GM19455 (cell line): ENCODE measurements around the gene FCHO1.

ENCODE experiments used
- ATAC-seq: cut with Tn5 transposase; IDR thresholded peaks from one replicate; pipeline ENCODE4 v1.9.1; 2021; ENCODE audit not compliant: unreplicated experiment

FCHO1 gene

DNA sequence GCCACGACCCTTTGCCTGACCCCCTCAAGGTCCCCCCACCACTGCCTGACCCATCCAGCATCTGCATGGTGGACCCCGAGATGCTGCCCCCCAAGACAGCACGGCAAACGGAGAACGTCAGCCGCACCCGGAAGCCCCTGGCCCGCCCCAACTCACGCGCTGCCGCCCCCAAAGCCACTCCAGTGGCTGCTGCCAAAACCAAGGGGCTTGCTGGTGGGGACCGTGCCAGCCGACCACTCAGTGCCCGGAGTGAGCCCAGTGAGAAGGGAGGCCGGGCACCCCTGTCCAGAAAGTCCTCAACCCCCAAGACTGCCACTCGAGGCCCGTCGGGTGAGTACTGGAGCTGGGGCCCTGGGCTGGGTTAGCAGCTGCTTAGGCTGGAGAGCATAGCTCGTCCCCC lies 23.4 kb upstream of the FCHO1 start:
- ATAC-seq: no peak

DNA sequence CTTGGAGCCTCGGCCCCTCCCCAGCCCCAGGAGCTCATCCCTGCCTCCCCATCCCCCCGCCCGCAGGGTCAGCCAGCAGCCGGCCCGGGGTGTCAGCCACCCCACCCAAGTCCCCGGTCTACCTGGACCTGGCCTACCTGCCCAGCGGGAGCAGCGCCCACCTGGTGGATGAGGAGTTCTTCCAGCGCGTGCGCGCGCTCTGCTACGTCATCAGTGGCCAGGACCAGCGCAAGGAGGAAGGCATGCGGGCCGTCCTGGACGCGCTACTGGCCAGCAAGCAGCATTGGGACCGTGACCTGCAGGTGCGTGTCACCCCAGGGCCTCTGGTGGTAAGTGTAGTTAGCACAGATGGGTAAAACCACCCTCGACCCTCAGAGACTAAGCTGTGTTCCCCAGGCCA lies 18.1 kb upstream of the FCHO1 start:
- no peak for ATAC-seq

DNA sequence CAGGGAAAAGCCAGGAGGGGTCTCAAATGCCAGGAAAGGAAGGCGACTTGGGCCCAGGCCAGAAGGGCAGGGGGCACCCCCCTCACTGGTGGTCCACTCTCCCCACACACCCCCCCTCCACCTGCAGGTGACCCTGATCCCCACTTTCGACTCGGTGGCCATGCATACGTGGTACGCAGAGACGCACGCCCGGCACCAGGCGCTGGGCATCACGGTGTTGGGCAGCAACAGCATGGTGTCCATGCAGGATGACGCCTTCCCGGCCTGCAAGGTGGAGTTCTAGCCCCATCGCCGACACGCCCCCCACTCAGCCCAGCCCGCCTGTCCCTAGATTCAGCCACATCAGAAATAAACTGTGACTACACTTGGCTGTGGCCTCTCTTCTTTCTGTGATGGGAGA lies 17.1 kb upstream of the FCHO1 start:
- no peak for ATAC-seq

DNA sequence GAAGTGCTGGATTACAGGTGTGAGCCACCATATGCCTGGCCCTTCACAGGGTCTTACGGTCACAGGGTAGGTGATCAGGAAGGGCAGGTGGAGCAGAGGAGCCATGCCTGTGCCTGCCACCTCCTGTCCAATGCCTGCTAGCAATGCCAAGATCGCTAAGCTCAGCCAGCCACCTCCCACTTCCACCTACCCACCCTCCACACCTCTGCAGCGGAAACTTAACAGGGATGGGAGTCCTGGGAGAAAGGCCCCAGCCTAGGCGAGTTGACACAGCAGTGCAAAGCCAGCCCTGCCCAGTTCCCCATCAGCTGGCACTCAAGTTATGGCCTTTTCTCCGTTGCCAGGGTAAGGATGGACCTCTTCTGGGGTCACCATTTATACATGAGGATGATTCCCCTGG lies 15.9 kb upstream of the FCHO1 start:
- ATAC-seq: no peak

DNA sequence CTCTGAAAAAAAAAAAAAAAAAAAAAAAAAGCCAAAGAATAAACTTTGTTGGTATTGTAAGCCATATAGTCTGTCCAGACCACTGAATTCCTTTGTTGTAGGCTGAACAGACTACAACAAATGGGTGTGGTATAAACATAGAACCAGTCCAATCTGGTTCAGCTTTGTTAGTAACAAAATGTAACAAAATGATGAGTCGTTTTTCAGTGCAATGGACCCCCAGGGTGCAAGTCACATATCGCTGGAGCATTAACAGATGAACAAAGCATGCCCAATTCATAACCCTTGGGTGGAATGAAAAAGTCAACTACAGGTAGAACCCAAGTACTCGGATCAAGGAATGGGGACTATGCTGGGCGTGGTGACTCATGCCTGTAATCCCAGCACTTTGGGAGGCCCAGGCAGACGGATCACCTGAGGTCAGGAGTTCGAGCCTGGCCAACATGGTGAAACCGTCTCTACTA lies 13.6 kb upstream of the FCHO1 start:
- ATAC-seq: no peak

DNA sequence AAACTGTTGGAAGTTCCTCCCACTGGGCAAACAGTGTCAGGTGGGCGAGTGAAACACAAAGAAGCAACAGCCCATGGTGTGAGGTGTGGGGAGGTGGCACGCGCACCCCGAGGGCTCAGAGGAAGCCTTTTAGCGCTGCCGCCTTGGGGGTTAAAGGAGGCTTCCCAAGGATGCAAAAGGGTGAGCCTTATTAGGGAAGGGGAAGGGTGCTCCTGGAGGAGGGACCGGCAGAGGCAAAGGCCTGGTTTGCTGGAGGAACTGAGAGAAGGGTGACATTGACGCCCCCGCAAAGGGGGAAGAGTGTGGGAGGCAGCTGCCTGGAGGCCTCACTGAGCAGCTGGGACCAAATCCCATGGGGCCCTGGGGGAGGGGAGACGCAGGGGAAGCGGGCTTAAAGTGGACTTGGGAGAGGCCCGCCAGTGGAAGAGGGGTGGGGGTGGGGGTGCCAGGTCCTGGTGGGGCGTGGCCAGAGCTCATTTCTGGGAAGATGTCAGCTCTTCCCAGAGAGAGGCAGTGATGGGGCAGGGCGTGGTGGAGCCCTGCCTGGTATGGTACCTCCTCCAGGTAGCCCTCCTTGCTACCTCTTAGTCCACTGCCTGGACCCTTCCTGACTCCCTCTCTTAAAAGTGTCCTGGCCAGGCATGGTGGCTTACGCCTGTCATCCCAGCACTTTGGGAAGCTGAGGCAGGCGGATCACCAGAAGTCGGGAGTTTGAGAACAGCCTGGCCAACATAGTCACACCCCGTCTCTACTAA lies 12.0 kb upstream of the FCHO1 start:
- ATAC-seq: no peak

DNA sequence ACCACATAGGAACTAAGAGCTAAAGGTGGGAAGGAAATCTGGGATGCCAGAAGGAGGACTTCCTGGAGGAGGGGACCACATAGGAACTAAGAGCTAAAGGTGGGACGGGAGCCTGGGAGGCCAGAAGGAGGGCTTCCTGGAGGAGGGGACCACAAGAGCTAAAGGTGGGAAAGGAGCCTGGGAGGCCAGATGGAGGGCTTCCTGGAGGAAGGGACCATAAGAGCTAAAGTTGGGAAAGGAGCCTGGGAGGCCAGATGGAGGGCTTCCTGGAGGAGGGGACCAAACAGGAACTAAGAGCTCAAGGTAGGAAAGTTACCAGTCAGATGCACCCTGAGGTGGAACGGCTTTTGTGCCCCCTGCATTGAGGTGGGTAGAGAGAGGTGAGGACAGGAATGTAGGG lies 9.8 kb upstream of the FCHO1 start:
- no peak for ATAC-seq

DNA sequence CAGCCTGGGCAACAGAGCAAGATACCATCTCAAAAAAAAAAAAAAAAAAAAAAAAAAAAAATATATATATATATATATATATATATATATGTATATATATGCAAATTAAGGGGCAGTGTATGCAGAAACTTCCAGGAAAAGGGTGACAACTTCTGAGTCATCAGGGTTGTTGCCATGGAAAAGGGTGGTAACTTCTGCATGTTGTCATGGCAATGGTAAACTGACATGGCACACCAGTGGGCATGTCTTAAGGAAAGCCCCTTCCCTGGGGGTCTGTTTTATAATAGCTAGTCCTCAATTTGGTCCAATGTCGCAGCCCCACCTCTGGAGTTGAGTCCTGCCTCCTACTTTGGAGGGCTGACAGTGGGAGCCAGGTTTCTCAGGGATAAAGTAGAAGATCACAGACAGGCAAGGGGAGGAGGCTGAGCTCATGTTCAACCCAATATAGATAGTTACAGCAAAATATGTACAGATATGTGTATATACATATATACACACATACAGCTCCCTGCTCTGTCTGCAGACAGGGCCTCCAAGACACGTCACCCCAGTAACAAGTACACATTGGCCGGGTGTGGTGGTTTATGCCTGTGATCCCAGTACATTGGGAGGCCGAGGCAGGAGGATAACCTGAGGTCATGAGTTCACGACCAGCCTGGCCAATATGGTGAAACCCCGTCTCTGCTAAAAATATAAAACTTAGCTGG lies 7.2 kb upstream of the FCHO1 start:
- ATAC-seq: no peak

DNA sequence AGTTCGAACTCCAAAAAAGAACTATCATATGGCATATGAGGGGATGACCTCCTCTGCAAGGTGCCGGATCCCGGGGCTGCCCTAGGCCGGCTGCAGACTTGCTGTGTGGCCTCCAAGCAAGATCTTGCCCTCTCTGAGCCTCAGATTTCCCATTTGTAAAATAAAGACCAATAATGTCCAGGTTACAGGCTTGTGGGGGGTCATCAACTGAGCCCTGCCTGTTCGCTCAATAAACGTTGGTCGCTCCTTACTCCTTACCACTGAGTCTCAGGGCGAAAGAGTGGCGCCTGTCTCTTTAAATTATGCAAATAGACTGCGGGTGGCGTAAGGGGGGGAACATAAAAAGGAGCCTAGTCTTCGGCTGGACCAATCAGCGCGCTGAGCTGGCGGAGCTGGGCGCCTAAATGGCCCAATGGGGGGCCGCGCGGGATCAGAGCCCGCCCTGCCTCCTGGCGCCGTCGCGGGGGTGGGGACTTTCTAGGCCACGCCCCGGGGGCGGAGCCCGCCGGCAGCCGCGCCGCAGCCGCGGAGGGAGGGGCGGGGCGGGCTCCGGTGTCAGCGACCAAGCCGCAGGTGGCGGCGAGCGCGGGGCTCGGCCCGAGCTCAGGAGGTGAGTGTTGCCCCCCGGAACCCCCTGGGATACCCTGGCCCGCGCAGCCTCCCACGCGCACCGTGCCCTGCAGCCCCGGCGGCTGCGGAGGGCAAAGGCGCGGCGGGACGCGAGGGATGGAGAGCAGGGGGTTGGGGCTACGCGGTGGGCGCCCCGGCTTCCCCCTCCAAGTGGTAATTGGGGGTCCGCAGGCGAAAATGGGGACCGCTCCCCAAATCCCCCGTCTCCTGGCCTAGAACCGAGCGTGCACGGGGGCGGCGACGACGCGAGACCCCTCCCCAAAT lies 3.8 kb upstream of the FCHO1 start:
- peak; percentile 60 for ATAC-seq

DNA sequence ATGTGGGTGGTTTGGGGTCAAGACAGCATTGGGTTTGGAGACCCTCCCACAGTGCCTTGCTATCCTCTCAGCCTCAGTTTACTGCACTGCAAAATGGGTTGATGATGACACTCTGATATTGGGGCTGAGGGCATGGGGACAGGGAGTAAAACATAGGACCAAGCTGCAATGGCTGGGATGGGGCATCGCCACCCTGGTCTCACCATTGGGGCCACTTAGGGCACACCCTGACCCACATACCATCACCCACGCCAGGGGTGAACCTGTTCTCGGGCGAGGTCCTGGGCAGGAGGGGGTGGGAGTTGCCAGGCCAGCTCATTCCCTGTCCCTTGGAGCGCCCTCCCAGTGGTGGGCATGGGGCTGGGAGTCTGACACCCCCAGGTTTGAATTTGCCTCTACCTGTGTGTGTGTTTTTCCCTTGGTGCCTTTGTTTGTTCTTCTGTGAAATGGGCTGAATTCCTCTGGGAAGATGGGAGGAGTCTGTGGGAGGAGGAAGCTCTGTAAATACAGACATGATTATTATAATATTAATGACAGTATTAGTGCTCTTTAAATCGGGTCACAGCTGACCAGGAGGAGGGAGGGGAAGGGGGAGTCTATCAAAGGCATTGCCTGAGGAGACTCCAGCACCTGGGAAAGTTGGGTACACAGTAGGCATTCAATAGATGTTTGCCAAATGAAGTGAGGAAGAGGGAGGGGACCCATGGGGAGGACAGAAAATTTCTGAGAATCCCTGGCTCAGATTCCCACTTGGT lies 2.2 kb upstream of the FCHO1 start:
- no peak for ATAC-seq

DNA sequence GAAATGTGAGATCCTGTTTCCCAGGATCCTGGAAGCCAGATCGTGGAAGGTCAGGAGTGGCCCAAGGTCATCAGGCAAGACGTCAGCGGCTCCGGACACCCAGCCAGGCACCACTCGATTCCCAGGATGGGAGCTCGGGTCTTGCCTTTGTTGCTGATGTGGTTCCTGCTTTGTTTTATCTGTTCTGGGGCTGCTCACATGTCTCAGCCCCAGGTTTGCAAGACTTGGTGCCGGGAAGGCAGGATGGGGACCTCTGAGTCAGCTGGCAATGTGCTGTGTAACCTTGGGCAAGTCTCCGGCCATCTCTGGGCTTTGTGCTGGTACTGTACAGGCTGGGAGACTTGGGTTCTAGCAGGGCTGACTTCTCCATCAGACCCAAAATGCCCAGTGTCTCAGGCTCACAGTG lies 1.4 kb upstream of the FCHO1 start:
- ATAC-seq: no peak

DNA sequence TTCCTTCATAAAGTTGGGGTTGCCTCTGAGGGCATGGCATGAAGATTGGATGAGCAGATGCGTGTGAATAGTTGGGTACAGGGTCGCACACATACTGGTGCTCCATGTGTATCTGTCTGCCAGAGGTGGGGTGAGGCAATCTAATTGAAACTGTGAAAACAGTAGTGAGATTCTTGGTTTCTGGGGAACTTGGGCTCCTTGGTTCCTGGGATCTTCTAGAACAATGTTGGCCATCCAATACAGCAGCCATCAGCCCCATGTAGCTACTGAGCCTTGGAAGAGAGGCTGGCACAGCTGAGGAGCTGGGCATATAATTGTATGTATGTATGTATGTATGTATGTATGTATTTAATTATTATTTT lies 616 bp downstream of the FCHO1 start:
- no peak for ATAC-seq

DNA sequence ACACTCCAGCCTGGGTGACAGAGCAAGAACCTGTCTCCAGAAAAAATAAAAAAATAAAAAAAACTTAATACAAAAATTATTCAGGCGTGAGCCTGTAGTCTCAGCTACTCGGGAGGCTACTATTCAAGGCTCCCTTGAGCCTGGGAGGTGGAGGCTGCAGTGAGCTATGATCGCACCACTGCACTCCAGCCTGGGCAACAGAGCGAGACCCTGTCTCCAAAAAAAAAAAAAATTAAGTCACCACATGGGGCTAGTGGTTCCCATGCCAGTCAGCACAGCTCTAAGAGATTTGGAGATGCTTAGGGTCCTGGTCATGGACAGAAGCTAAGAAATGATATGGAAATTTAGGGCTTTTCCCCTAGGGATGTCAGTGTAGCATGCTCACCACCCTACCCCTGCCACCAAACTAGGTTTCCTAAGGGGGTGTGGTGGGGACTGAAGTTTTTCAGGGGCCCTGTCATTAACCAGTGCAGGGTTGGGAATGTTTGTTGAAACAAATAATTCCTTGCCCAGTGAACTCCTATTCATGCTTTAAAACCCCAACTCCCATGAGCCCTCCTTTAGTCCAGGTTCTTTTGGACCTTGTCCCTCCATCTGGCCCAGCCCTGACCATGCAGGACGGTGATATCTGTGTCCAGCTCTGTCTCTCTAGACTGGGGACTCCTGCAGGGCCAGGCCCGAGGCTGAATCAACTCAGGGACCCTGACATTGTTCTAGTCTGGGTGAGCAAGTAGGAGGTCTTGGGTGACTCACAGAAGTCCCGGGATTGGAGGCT lies 1.8 kb downstream of the FCHO1 start:
- no peak for ATAC-seq

DNA sequence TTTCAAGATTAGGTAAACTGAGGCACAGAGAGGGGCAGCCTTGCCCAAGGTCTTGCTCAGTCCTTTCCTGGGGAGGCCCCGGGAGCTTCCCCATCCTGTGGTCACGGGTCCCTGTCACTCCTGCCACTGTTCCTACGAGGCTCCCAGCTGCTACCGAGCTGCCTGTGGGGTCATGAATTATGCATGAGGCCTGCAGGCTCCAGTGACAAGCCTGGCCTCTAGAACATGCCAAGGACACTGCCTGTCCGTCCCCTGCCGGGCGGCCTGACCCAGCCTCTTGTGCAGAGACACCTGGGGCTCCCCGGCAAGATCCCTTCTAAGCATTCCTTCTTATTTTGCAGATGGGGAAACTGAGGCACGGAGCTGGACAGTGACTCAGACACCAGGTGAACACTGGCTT lies 2.7 kb downstream of the FCHO1 start:
- ATAC-seq: no peak

DNA sequence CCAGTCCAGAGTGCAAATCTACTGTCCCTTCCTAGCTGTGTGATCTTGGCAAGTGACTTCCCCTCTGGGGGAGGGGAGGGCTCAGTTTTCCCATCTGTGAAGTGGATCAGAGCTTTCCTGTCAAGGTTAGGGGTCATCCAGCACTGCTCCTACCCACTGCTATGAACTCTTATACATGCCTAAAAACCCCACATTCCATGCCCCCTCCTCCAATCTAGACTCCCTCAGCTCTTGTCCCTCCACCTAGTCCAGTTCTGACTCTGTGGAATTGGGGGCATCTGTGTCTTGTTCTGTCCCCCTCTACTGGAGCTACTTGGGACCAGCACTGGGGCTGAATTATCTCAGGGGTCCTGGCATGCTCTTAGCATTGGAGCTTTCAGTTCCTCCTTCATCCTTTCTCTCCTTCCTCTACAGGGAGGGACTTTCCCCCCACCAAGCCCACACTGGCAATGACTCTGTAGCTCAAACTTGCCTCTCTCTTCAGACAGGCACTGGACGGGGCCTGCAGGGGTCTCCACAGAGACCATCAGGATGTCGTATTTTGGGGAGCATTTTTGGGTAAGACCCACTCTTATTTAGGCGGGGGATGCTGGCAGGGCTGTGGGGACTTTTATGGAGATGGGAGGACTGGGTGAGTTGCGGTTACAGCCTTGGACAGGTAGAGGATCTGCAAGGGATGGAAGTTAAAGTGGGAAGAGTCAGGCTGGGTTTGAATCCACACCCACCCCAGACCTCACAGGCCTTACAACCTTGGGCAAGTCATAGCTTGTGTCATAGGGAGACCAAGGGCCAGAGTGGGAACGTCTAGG lies 3.6 kb downstream of the FCHO1 start:
- no peak for ATAC-seq

DNA sequence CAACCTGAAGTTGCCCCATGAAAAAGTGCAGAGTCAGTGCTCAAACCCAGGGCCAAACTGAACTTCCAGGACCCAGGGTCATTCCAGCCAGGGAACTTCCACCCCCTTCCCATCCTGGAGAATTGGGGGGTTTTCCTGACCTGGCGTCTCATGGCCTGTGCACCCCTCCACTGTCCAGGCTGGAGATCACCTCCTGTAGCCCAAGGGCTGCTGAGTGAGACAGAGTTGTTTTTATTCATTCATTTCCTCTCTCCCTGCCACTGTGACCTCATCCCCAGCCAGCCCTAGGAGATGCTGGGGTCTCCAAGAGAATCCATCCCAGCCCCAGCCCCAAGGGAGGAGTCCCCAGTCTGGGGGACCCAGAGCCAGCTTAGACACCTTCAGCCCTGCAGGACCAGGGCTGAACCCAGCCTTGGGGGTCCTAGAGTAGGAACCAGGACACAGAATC lies 4.2 kb downstream of the FCHO1 start:
- ATAC-seq: no peak

DNA sequence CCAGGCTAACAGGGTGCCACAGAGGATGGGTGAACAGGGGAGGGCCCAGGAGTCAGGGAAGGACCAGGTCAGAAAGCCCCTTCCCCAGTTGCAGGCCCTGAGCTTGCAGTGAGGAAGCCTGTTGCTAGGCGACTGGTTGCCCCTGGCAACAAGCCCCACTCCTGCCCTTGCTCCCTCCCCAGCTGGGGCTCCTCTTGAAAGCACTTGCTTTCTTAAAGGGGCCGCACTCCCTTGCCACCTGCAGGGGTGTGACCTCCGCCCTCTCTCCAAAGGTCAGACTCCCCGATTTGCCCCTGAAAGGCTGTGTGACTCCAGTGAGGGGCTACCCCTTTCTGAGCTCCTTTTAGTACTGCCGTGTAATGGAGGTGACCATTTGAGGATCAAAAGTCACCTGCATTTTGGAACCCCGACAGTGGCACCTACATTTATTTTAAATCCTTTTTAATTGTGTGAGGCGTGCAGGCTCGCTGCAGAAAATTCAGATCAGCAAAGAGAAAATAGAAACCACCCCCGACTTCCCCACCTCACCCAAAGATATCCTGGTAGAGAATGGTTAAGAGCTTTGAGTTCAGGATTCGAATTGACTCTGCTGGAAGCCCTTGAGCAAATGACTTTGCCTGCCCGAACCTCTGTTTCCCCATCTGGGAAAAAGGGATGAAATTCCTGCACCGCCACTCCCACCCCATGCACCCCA lies 4.8 kb downstream of the FCHO1 start:
- ATAC-seq: no peak

DNA sequence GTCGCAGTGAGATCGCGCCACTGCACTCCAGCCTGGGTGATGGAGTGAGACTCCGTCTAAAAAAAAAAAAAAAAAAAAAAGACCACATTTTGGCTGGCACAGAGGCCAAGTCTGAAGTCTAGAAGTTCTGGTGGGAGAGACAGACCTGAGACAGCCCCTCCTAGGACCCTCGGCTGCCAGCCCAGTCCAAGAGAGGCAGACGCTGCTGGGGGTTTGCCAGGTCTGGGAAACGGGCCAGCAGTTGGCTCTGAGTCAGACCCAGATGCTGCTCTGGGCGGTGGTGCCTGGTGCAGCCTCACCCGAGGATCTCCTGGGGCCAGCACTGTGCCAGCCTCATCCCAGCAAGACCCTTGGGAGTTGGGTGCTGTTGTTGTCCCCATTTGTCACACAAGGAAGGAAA lies 5.8 kb downstream of the FCHO1 start:
- ATAC-seq: no peak

DNA sequence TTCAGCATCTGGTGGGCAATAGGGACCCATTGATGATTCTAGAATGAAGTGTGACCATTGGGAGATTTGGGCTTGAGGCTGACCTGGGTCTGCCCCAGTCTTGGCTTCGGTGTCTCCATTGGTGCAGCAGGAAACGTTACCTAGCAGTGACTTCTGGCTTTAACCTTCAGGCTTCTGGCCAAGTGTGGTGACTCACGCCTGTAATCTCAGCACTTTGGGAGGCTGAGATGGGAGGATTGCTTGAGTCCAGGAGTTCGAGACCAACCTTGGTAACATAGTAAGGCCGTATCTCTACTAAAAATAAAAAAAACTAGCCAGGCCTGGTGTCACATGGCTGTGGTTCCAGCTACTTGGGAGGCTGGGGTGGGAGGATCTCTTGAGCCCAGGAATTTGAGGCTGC lies 7.2 kb downstream of the FCHO1 start:
- ATAC-seq: no peak
